22Rv1 (cell line): ENCODE results near the gene IQGAP2.

Source experiments
- CTCF ChIP-seq: fragments of 450-650 bp; IDR thresholded peaks from 2 replicates; pipeline ENCODE4 v1.5.1; 2017; ENCODE audit warnings: mild to moderate bottlenecking
- ZFX ChIP-seq: fragments of 450-650 bp; IDR thresholded peaks from 2 replicates; pipeline ENCODE4 v1.6.1; 2017; ENCODE audit warnings: antibody characterized with exemption, borderline replicate concordance

- no peak for TF ChIP-seq CTCF
- no peak for TF ChIP-seq ZFX
Observed at GRCh38 chr5:76446776-76447175, 43.7 kb downstream of the IQGAP2 start.
